K562 (cell line): Measurements from ENCODE around the gene FAM50A. TPM values are rescaled to one million over a fixed set of nuclear protein-coding genes. Genes with fewer than 3 reads are reported as not detected.

Experiments used
- CEBPZ ChIP-seq: fragments of 150-350 bp; IDR thresholded peaks from 2 replicates; pipeline ENCODE4 v1.6.1; 2014; ENCODE audit warnings: low read depth, mild to moderate bottlenecking, low read length, borderline replicate concordance
- GTF2E2 ChIP-seq: fragments of 200-800 bp; sonication (Bioruptor generic); IDR thresholded peaks from 2 replicates; pipeline ENCODE4 v1.6.1; 2016; ENCODE audit warnings: missing genetic modification characterization, missing compliant biosample characterization
- KLF1 ChIP-seq: fragments of 450-650 bp; IDR thresholded peaks from 2 replicates; pipeline ENCODE4 v1.6.1; 2016; ENCODE audit warnings: missing genetic modification characterization, missing compliant biosample characterization
- LEF1 ChIP-seq: fragments of 450-650 bp; IDR thresholded peaks from 2 replicates; pipeline ENCODE4 v1.6.1; 2016; ENCODE audit warnings: mild to moderate bottlenecking
- MGA ChIP-seq: fragments of 450-650 bp; IDR thresholded peaks from 2 replicates; pipeline ENCODE4 v1.6.1; 2016; ENCODE audit warnings: mild to moderate bottlenecking, moderate library complexity
- RNF2 ChIP-seq: sonication (generic); IDR thresholded peaks from 2 replicates; pipeline ENCODE4 v1.6.1; 2016
- SMC3 ChIP-seq: conservative IDR thresholded peaks from 2 replicates; pipeline ENCODE4 v1.6.1; 2011; ENCODE audit warnings: low read depth, low read length, improper control_type of control experiment; ENCODE audit not compliant: insufficient read depth
- ZNF717 ChIP-seq: fragments of 250-450 bp; sonication (Bioruptor Pico); IDR thresholded peaks from 2 replicates; pipeline ENCODE4 v1.5.0; 2021
- polyA plus RNA-seq, 8 experiments: library from polyadenylated mRNA; depleted of rRNA in 4 of 8; stranded (reverse) in 5 of 8; unstranded in 3 of 8; fragments of >200 nt; fragmentation: Nextera tagmentation in 2 of 8; fragmentation: Illumina TruSeq in 1 of 8; extraction: Ambion mirVana in 2 of 8; extraction: Trizol in 1 of 8; gene quantifications; 2 replicates each; pipeline versions ENCODE4 v1.2.1 to v1.2.3, GENCODE V29; 2011 to 2014; ENCODE audit warnings: inconsistent platforms in 1 of 8, missing spikeins in 1 of 8
- total RNA-seq, 7 experiments: library from RNA; depleted of rRNA in 6 of 7; stranded (reverse); fragments of >200 nt in 6 of 7; fragmentation: Illumina TruSeq in 2 of 7; extraction: Trizol in 2 of 7; gene quantifications; 2 replicates each; pipeline versions ENCODE4 v1.2.1 to v1.2.3, GENCODE V29; 2011 to 2021; ENCODE audit warnings: low replicate concordance in 1 of 7
- TF ChIP-seq, protein P1 (sequence below): fragments of 250-450 bp; sonication (Bioruptor Pico); IDR thresholded peaks from 2 replicates; pipeline ENCODE4 v1.8.0; 2021; ENCODE audit warnings: moderate library complexity, mild to moderate bottlenecking, inconsistent platforms

Gene FAM50A
- total and polyA plus RNA-seq, 9 of the 15 experiments (the other 6 are each of a cell fraction or from before 2014, with no cell fraction given): 4.4 to 114 (median 67.3) TPM

GRCh38 chrX:154428176-154429171 is 15.5 kb upstream of the FAM50A start, which contains the start of gene ATP6AP1 (continued):
- TF ChIP-seq MGA (peak; percentile 66), RNF2 (peak; percentile 52; the same call in 1 of the 2 replicates), ZNF717 (CRISPR knock-in tag) (no peak), GTF2E2 (tag) (no peak), LEF1 (no peak), KLF1 (no peak), SMC3 (no peak), CEBPZ (no peak)
- TF ChIP-seq, protein P1, sequence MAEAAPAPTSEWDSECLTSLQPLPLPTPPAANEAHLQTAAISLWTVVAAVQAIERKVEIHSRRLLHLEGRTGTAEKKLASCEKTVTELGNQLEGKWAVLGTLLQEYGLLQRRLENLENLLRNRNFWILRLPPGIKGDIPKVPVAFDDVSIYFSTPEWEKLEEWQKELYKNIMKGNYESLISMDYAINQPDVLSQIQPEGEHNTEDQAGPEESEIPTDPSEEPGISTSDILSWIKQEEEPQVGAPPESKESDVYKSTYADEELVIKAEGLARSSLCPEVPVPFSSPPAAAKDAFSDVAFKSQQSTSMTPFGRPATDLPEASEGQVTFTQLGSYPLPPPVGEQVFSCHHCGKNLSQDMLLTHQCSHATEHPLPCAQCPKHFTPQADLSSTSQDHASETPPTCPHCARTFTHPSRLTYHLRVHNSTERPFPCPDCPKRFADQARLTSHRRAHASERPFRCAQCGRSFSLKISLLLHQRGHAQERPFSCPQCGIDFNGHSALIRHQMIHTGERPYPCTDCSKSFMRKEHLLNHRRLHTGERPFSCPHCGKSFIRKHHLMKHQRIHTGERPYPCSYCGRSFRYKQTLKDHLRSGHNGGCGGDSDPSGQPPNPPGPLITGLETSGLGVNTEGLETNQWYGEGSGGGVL: no peak
